Tongue (tissue), 3 donors: ENCODE data around the gene SLC47A1. TPM values are rescaled to one million over a fixed set of nuclear protein-coding genes. Genes with fewer than 3 reads are reported as not detected.

ENCODE experiments used
- DNase-seq: peaks from one replicate; pipeline ENCODE4 v3.0.0-alpha.2; 2015
- small RNA-seq: library from RNA; depleted of rRNA; stranded (forward); fragments of <200 nt; gene quantifications from one replicate; pipeline ENCODE3, GENCODE V24; 2014; ENCODE audit warnings: low replicate concordance
- total RNA-seq: library from RNA; depleted of rRNA; stranded (reverse); fragments of >200 nt; gene quantifications from one replicate; pipeline ENCODE4 v1.2.3, GENCODE V29; 2014

Gene SLC47A1
- total RNA-seq, 1 donor from 2014 or later: 10.9 TPM

- DNase-seq: no peak
Measured at GRCh38 chr17:19610879-19611278, 77.2 kb downstream of the SLC47A1 start.

GRCh38 chr17:19613979-19614378 is 80.3 kb downstream of the SLC47A1 start:
- DNase-seq: no peak

GRCh38 chr17:19614900-19615299 is 81.2 kb downstream of the SLC47A1 start:
- no peak for DNase-seq

GRCh38 chr17:19618015-19618414 is 84.4 kb downstream of the SLC47A1 start:
- no peak for DNase-seq

- no peak for DNase-seq
Measured at GRCh38 chr17:19619705-19620325, 86.2 kb downstream of the SLC47A1 start.

GRCh38 chr17:19621697-19622096 is 88.0 kb downstream of the SLC47A1 start:
- no peak for DNase-seq

GRCh38 chr17:19626079-19626478 is 92.4 kb downstream of the SLC47A1 start:
- no peak for DNase-seq

Small RNA genes within 50 kb of the gene (small RNA-seq; reads per million reads assigned to genes)
- gene AC025627.2 (not detected), gene NMTRQ-TTG12-1 (not detected)

Other genes starting within 250 kb of the SLC47A1 start
- gene B9D1, start 171.1 kb upstream of the SLC47A1 start, total RNA-seq: 5.1 TPM
- gene MAPK7, start 155.4 kb upstream of the SLC47A1 start, total RNA-seq: 29.3 TPM
- 77.4 TPM for gene MFAP4, start 146.7 kb upstream of the SLC47A1 start, total RNA-seq
- 3.2 TPM for gene RNF112, start 122.6 kb upstream of the SLC47A1 start, total RNA-seq
- 210 TPM for gene ALDH3A2, start 114.9 kb downstream of the SLC47A1 start, total RNA-seq
- 1.5 TPM for gene SLC47A2, start 182.7 kb downstream of the SLC47A1 start, total RNA-seq
- gene ALDH3A1, start 214.4 kb downstream of the SLC47A1 start, total RNA-seq: 17.1 TPM